HUES64 (cell line): ENCODE measurements around the gene EPHA1.
A peak's percentile ranks its signal among the peaks of the same experiment; 100 is the strongest.
"Not testable (repeated sequence)": the region's sequence is repeated elsewhere in the genome, so short reads cannot be mapped to it uniquely, and the experiment has no call there.

Experiments
- H3K27ac ChIP-seq: 2 replicates; pipeline ENCODE4 v1.7.0; 2013; ENCODE audit warnings: low read depth, low read length, inconsistent platforms
- H3K27me3 ChIP-seq: 2 replicates; pipeline ENCODE4 v1.6.1; 2013; ENCODE audit warnings: mild to moderate bottlenecking, low read length; ENCODE audit not compliant: insufficient read depth
- H3K36me3 ChIP-seq: 2 replicates; pipeline ENCODE4 v1.6.1; 2013; ENCODE audit warnings: mild to moderate bottlenecking, low read length; ENCODE audit not compliant: insufficient read depth
- H3K4me1 ChIP-seq: 2 replicates; pipeline ENCODE4 v1.6.1; 2013; ENCODE audit warnings: mild to moderate bottlenecking, low read length, moderate library complexity; ENCODE audit not compliant: insufficient read depth
- H3K4me3 ChIP-seq: 2 replicates; pipeline ENCODE4 v1.5.1; 2013; ENCODE audit warnings: mild to moderate bottlenecking, low read length, moderate library complexity
- H3K9ac ChIP-seq: 2 replicates; pipeline ENCODE4 v1.6.1; 2013; ENCODE audit warnings: mild to moderate bottlenecking, low read depth, low read length
- H3K9me3 ChIP-seq: 2 replicates; pipeline ENCODE4 v1.6.1; 2013; ENCODE audit warnings: low read depth, low read length; ENCODE audit not compliant: insufficient read depth
- WGBS: fragments of 150-250, 120-280 bp; methylation state at CpG from one replicate; pipeline ENCODE4 v1.1.7; 2013; ENCODE audit warnings: missing lambda C conversion rate; 5-methylcytosine and 5-hydroxymethylcytosine counted together

Gene EPHA1

GRCh38 chr7:143392875-143393266 is 15.8 kb downstream of the EPHA1 start:
- Histone ChIP-seq H3K9me3 (no peaks in the 10 kb centered on the region), H3K4me1 (no peaks in the 10 kb centered on the region), H3K4me3 (no peak overlapping the region), H3K27me3 (no peaks in the 10 kb centered on the region), H3K9ac (no peak overlapping the region), H3K36me3 (peaks cover 97% of the 10 kb centered on the region), H3K27ac (no peak overlapping the region; the same call in 1 of the 2 replicates)
- WGBS, result 97% methylated on average over 6 of the region's 6 CpGs

GRCh38 chr7:143392427-143392826 is 16.2 kb downstream of the EPHA1 start:
- H3K4me3 ChIP-seq, H3K27ac ChIP-seq, H3K9me3 ChIP-seq, H3K4me1 ChIP-seq, H3K9ac ChIP-seq, H3K27me3 ChIP-seq: not testable (repeated sequence)
- 95% methylated on average over 8 of the region's 8 CpGs for WGBS
- H3K36me3 ChIP-seq, result peaks cover 94% of the 10 kb centered on the region

GRCh38 chr7:143391462-143392404 is 16.9 kb downstream of the EPHA1 start:
- WGBS, result 92% methylated on average over 24 of the region's 24 CpGs

GRCh38 chr7:143390773-143391317 is 17.8 kb downstream of the EPHA1 start:
- Histone ChIP-seq H3K27me3 (no peaks in the 10 kb centered on the region), H3K4me3 (no peak overlapping the region), H3K27ac (no peak overlapping the region; the same call in 1 of the 2 replicates), H3K9me3 (no peaks in the 10 kb centered on the region), H3K9ac (no peak overlapping the region), H3K36me3 (peaks cover 92% of the 10 kb centered on the region), H3K4me1 (no peaks in the 10 kb centered on the region)
- WGBS, result 94% methylated on average over 9 of the region's 9 CpGs

More at GRCh38 chr7:143391462-143392404, 16.9 kb downstream of the EPHA1 start:
- Histone ChIP-seq H3K36me3 (peaks cover 93% of the 10 kb centered on the region), H3K9ac (no peak overlapping the region), H3K4me1 (no peaks in the 10 kb centered on the region), H3K27ac (no peak overlapping the region; the same call in 1 of the 2 replicates), H3K27me3 (no peaks in the 10 kb centered on the region), H3K9me3 (no peaks in the 10 kb centered on the region), H3K4me3 (no peak overlapping the region)

- Histone ChIP-seq H3K27me3 (no peaks in the 10 kb centered on the region), H3K4me3 (no peak overlapping the region), H3K9me3 (no peaks in the 10 kb centered on the region), H3K27ac (no peak overlapping the region), H3K36me3 (peaks cover 91% of the 10 kb centered on the region), H3K4me1 (no peaks in the 10 kb centered on the region), H3K9ac (no peak overlapping the region)
- WGBS, result 90% methylated on average over 10 of the region's 10 CpGs
Measured at GRCh38 chr7:143390104-143390772, 18.4 kb downstream of the EPHA1 start.

GRCh38 chr7:143389316-143390103 is 19.1 kb downstream of the EPHA1 start:
- 93% methylated on average over 15 of the region's 15 CpGs for WGBS

GRCh38 chr7:143388491-143389101 is 20.1 kb downstream of the EPHA1 start:
- H3K9me3 ChIP-seq, result no peaks in the 10 kb centered on the region
- H3K27me3 ChIP-seq, result no peaks in the 10 kb centered on the region
- no peak overlapping the region for H3K9ac ChIP-seq
- WGBS, result 94% methylated on average over 28 of the region's 28 CpGs
- H3K36me3 ChIP-seq, result peaks cover 92% of the 10 kb centered on the region
- H3K27ac ChIP-seq, result peak overlapping the region; percentile 33; the same call in 1 of the 2 replicates
- H3K4me1 ChIP-seq, result no peaks in the 10 kb centered on the region; the same call in 1 of the 2 replicates
- H3K4me3 ChIP-seq, result no peak overlapping the region

More at GRCh38 chr7:143389316-143390103, 19.1 kb downstream of the EPHA1 start:
- no peak overlapping the region for H3K9ac ChIP-seq
- no peaks in the 10 kb centered on the region for H3K4me1 ChIP-seq
- no peaks in the 10 kb centered on the region for H3K27me3 ChIP-seq
- peak overlapping the region; percentile 33; the same call in 1 of the 2 replicates for H3K27ac ChIP-seq
- peaks cover 91% of the 10 kb centered on the region for H3K36me3 ChIP-seq
- H3K9me3 ChIP-seq, result no peaks in the 10 kb centered on the region
- H3K4me3 ChIP-seq, result no peak overlapping the region

GRCh38 chr7:143388051-143388450 is 20.6 kb downstream of the EPHA1 start:
- 94% methylated on average over 10 of the region's 10 CpGs for whole genome bisulfite sequencing
- Histone ChIP-seq H3K9ac (no peak overlapping the region), H3K4me1 (no peaks in the 10 kb centered on the region; the same call in 1 of the 2 replicates), H3K36me3 (peaks cover 92% of the 10 kb centered on the region), H3K4me3 (no peak overlapping the region), H3K9me3 (no peaks in the 10 kb centered on the region), H3K27ac (no peak overlapping the region), H3K27me3 (no peaks in the 10 kb centered on the region)

GRCh38 chr7:143387156-143387975 is 21.3 kb downstream of the EPHA1 start:
- 93% methylated on average over 22 of the region's 23 CpGs for WGBS
- Histone ChIP-seq H3K27me3 (no peaks in the 10 kb centered on the region), H3K4me1 (peaks cover 6% of the 10 kb centered on the region; the same call in 1 of the 2 replicates), H3K9ac (no peak overlapping the region), H3K36me3 (peaks cover 94% of the 10 kb centered on the region), H3K4me3 (no peak overlapping the region), H3K27ac (no peak overlapping the region), H3K9me3 (no peaks in the 10 kb centered on the region)
